ENCODE data around the gene MCTP2.
"Not testable (repeated sequence)": the region's sequence is repeated elsewhere in the genome, so short reads cannot be mapped to it uniquely, and the experiment has no call there.

Gene MCTP2

DNA sequence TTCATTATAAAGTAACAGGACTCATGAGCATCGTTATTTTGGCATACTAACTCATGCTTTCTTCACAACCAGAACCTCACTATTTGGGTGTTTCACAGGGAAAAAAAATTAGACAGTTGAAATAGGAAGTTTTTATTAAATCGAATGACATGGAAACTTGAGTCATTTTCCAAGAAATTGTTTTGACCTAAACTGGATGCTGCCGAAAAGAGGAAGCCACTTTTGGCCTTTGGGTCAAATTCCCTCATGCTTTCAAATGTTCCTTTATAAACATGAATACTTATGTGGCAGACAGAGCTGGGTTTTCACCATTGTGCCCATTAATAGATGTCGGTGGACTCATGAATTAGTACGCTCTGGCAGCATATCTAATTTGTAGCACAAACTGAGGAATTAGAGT lies 224.9 kb downstream of the MCTP2 start:
- no peak for DNase-seq

DNA sequence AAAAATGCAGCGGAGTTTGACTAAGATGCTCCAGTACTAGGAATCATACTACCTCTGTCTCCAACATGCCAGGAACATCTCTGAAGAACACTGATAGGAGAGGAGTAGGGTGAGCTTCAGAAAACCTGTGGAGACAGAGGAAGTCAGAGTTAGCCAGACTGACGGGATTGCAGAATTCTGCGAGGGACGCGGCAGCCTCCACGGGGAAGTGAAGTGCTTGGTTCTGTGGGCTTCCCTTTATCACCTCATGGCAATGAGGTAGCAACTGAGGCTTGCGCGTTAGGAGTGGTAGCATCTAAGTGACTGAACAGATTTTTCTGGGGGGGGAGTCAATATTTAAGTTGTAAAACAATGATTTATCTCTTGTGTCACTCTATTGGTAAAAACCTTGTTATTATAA lies 226.3 kb downstream of the MCTP2 start:
- DNase-seq, result no peak

DNA sequence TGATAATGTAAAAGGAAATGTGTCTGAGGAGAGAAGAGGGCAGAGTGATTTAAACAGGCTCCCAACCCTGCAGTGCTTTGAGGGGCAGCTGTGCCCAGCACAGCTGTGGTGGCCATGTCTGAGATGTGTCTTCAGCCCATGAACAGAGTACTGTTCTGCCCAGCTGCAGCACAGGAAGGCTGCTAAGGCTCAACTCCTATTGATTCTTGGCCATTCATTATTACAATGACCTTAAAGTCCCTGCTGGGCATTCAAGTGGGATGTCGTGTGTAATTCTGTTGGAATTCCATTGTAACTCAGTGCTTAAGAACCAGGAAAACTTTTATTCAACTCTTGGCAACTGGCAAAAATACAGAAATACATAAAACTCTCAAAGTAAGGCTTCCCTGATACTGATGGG lies 229.3 kb downstream of the MCTP2 start:
- DNase-seq, result no peak

DNA sequence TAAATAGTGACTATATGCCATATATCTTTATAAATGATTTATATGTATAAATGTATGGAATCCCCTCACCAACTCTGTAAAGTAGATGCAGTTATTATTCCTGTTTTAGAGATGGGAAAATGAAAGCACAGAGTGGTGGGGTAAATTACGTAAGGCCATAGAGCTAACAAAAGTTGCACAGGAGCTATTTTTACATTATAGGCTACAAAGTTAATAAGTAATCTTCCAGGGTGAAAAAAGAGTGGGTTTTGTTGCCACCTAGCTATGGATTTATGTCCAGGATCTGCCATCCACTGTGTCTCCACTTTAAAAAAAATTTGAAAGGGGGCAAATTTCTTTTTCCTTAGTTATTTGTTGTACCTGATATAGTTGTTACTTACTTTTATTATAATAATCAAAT lies 235.7 kb downstream of the MCTP2 start:
- DNase-seq, result no peak

DNA sequence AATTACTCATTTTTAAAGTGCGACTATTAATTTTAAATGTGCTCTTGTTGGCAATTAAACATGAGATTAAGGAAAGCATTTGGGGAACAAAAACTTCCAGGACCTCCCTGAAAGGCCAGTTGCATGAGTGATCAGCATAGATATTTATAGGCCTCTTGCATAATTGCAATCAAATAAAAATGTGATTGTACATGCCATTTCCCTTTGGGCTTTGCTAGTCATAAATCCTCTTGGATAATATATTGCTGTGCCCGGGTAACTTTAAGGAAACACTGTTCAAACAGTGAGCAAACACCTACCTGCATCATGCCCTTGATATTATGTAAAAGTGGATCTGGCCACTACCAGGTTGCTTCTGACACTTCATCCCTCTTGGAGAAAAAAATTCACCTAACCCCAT lies 239.1 kb downstream of the MCTP2 start:
- DNase-seq, result no peak

DNA sequence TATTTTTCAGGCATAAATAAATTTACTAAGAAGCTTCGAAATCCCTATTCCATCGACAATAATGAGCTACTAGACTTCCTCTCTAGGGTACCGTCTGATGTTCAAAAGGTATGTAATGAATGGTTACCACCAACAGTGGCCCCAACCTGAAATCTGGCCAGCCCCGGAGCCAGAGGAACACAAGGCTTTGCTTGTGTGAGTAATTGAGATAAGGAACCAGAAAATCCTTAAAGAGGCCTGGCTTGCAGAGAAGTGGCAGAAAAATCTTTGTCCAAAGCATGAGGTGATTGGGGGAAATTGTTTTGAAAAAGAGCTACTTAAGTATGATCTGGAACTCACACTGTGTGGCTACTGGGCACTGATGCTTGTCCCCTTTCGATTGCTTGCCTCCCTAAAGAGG lies 245.3 kb downstream of the MCTP2 start:
- DNase-seq, result no peak

DNA sequence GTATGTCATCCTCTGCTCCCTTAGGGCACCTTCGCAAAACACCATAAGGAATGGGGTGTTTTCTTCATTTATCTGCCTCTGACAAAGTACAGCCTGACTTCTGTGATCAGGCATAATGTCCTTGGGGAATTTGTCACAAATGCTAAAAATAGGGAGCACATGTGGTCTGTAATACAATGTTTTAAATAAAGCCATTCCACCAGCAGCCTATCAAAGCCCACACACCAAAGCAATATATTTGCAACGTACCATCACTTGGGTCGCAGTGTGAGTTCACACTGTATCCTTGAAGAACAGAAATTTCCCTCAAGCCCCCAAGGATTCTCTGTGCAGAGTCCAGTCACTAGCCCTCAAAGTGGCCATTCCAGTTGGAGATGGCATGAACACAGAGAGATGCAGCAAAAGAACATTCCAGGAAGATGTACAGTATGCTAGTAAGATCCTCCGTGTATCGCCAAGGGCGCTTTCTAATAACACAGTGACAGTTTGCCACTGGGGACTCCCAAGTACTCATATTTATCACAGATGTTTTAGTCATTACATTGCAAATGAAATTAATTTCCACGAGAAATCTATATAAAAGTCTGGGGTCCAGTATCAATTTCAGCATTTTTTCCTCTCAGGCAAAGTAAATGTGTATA lies 246.7 kb downstream of the MCTP2 start:
- DNase-seq, result no peak

DNA sequence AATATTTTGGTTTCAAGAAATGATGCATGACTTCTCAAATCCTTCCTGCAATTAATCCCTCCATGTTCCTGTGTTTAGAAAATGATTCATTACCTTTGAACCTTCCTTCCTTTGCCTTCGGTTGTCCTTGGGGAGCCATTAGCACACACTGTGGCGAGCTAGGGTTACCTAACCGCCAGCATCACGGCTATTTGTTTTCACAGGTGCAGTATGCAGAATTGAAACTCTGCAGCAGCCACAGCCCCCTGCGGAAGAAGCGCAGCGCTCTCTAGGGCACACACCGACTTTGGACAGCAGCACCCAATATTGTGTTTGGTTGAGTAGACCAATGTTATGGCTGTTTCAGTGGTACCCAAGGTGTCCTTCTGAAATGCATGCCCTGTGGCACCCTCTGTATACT lies 247.4 kb downstream of the MCTP2 start:
- DNase-seq, result no peak

DNA sequence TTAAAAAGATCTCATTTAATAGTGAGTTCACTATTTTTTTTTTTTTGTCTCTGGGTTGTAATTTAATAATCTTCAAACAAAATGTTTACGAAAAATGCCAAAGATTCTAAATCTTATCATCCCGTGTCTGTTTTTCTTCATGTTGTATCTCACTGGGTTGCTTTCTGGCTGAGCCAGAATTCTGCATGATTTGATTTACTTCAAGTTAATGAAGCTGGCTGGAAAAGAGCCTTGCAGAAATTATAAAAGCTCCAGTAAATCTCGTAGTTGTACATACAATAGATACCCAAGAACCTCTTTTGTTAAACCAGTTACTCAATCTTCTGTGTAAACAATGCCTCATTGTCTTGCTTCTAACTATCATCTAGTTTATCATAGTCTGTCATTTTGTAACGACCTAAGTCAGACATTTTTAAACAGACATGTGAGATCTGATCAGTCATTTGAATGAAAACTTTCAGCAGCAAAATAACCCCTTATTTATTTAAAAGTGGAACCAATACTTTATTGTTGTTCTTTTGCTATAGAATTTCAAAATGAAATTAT lies 249.0 kb downstream of the MCTP2 start:
- DNase-seq, result no peak

DNA sequence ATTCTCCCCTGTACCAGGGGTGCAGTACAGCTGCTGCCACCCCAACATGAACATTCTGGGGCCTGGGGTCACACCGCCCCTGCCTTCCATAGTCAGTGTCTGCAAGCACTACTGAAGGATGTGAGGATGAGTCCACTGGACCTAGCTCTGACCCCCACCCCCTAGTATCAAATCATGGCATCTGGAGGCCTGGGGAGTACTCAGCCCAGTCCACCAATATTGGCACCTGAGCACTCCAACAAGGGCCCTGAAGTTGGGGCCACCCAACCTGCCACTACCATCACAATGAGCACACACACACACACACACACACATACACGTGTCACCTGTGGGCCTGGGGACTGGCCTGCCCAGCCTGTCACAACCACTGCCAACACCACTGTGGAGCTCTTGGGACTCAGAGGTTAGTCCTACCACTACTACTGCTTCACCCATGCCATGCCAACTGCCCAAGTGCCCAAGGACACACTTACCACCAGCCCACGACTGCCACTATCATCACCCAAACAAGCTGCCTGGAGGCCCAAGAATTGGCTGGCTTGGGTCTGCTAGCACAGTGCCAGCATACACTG lies 253.9 kb downstream of the MCTP2 start:
- DNase-seq, result no peak

DNA sequence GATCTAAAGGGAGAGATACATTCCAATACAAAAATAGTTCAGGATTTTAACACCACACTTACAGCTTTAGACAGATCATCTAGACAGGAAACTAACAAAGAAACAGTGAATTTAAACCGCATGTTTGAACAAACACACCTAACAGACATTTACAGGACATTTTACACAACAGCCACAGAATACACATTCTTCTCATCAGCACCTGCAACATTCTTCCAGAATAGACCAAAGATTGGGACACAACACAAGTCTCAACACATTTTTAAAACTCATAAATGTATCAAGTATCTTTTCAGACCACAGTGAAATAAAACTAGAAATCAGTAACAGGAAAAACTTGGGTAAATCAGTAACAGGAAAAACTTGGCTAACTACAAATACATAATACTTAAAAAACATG lies 256.3 kb downstream of the MCTP2 start:
- DNase-seq, result no peak

DNA sequence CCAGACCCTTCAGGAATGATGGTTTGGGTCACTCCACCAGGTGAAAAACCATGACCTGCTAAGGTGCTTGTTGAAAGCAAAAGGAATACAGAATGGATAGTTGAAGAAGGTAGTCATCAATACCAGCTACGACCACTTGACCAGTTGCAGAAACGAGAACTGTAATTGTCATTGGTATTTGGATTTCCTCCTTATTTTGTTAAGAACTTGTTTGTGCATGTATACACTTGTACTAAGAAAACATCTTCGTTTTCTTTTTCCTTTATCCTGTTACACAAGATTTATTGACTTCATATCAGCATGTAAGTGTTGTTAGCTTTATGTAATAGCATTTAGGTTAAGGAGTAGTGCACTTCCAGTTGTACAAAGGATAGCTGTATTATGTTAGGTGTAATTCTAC lies 261.8 kb downstream of the MCTP2 start:
- DNase-seq, result no peak

DNA sequence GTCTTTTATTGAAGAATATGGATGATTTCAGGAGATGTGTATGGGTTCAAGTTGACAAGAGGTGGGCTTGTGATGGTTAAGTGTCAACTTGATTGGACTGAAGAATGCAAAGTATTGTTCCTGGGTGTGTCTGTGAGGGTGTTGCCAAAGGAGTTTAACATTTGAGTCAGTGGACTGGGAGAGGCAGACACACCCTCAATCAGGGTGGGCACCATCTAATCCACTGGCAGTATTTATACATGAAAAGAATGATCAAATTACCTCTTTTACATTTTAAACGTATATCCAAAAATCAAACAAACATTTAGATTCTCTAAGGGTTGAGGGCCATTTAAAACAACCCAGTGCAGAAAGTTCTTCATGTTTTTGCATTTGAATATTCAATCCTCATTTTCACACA lies 262.2 kb downstream of the MCTP2 start:
- not testable (repeated sequence) for DNase-seq

DNA sequence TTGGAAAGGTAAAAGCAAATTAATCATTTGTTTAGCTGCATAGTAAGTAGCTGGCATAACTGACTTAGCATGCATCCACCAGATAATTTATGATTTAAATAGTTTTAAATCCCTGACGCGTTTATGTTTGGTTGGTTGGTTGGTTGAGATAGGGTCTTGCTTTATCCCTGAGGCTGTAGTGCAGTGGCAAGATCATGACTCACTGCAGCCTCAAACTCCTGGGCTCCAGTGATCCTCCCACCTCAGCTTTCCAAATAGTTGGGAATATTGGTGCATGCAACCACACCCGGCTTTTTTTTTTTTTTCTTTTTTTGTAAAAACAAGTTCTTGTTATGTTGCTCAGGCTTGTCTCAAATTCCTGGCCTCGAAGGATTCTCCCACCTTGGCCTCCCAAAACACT lies 263.4 kb downstream of the MCTP2 start:
- DNase-seq, result no peak

DNA sequence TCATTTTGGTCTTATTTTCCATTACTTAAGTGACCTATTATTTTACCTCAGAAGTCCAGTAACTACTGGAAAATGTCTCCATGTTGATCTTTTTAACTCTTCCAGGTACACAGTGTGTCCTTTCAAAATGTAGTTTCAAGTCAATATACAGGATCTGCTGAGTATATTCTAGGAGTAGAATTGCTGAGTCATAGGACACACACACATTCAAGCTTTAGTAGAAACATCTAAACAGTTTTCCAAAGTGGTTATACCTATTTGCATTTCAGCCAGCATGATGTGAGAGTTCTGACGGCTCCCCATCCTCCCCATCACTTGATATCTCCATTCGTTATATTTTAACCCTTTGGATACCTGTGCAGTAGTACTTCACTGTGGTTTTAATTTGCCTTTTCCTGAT lies 271.9 kb downstream of the MCTP2 start:
- no peak for DNase-seq

DNA sequence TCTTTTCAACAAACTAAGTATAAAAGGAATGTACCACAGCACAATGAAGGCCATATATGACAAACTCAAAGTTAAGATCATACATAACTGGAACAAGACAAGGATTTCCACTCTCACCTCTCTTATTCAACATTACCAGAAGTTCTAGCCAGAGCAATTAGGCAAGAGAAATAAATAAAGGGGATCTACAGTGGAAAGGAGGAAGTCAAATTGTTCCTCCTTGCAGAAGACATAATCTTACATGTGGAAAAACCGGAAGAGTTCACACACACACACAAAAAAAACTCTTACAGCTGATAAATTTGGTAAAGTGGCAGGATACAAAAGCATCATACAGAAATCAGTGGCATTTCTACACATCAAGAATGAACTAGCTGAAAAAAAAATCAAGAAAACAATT lies 277.9 kb downstream of the MCTP2 start:
- DNase-seq, result no peak

DNA sequence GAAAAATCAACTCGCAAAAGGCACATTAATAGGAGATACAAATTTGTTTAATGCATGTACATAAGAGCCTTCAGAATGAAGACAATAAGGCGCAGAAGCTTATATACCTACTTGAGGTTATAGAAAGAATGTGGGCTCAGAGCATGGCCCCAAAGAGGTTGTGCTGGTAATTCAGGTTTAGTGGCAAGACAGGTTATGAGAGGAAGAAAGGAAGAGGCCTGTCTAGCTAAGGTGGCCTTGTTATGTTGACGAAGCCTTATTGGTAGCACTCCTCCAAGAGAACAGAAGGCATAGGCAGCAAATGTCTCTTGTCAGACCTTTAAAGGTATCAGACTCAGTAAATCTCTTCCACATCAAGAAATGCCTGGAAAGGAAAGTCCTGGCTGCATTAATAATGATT lies 290.8 kb downstream of the MCTP2 start:
- DNase-seq, result no peak

DNA sequence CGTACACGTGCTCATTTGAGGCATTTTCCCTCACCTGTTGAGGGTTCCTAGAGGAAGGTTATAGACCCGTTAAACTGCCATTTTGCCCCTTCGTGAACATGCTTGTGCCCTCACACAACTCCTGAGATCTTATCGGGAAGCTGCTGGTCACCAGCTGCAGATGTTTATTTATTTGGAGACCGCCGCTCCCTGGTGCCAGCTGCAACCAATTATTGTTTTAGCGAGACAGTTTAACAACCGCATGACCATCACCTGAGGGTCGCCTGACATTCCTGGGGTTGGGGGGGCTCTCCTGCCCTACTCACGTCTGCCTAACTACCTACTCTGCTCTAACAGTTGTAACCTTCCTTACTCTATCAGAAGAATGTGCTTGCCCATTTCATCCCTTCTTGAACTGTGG lies 292.5 kb downstream of the MCTP2 start:
- peak; percentile 17 for DNase-seq

DNA sequence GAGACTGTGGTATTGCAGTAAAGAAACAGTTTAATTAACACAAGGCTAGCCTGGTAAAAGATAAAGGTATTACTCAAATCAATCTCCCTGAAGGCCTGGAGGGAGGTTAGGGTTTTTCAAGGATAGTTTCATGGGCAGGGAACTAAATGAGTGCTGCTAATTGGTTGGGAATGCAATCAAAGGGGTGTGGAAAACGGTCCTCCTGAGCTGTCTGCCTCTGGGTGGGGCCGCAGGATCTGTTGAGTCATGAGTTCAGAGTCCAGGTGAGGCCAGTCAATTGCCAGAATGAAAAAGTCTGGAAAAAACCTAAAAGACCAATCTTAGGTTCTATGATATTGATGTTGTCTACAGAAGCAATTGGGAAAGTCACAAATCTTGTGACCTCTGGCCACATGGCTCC lies 293.2 kb downstream of the MCTP2 start:
- DNase-seq, result no peak

DNA sequence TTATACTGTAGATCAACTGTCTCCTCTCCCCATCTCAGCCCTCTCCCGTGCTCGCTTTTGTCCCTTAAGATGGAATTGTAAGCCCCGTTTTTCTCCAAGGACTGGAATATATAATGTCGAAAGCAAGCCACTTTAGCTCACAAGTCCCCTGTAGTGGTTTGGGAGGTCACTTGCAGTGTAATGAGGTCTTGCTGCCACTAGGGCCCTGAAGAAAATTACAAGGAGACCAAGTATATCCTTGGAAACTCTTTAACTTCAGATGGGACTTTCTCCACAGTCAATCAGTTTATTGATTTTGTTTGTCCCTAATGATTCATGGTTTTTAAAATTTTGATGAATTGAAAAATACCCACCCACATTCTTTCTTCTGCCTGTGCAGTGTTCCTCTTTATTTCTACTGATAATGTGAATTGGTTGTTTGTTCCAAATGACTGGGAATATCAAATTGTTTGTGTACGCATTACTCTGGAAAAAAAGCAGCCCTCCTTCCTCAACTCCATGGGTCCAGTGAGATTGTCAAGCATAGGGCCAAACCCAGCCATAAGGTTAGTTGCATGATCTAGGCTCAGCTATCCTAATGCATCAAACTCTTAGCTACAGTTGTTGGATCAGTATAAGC lies 294.8 kb downstream of the MCTP2 start:
- DNase-seq, result no peak

DNA sequence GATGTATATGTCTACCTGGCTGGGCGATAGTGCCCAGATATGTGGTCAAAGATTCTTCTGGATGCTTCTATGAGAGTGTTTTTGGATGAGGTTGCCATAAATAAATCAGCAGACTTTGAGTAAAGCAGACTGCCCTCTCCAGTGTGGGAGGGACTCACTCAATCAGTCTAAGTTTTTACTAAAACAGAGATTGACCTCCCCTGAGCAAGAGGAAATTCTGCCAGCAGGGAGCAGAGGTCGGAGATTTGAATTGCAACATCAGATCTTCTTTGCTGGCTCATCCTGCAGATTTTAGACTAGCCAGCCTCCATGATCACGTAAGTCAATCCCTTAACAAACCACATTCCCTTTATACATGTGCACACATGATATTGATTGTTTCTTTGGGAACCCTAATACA lies 300.9 kb downstream of the MCTP2 start:
- DNase-seq, result no peak

Measured in right kidney (tissue), 1 donor.